Right renal pelvis (tissue), 4 donors: ENCODE data around the gene CDKN3. TPM values are rescaled to one million over a fixed set of nuclear protein-coding genes. Genes with fewer than 3 reads are reported as not detected.
"Not testable (repeated sequence)": the region's sequence is repeated elsewhere in the genome, so short reads cannot be mapped to it uniquely, and the experiment has no call there.

Experiments used
- DNase-seq, 4 donors: peaks; one replicate each; pipeline ENCODE4 v3.0.0-alpha.2; 2013; ENCODE audit warnings: low read depth in 4 of 4, low spot score in 3 of 4, missing footprints in 1 of 4
- polyA plus RNA-seq, 4 donors: library from polyadenylated mRNA; unstranded; fragments of 120-200 nt; gene quantifications; one replicate each; pipeline ENCODE4 v1.2.1, GENCODE V29; 2013; ENCODE audit not compliant: insufficient read length in 4 of 4

CDKN3 gene
- polyA plus RNA-seq, 4 donors, result 21.3 to 30.5 (median 26.6) TPM

DNA sequence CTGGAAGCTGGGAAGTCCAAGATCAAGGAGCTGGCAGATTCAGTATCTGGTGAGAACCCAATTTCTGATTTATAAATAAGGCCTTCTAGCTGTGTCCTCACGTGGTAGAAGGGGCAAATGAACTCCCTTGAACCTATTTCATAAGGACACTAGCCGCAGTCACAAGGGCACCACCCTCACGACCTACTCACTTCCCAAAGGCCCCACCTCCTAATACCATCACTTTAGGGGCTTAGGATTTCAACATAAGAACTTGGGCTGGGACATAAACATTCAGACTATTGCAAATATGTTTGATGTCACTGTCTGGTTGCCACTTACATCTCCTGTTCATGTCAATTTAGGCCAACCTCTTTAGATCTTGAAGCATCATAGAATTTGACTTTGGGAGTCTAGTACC, 55.2 kb downstream of the CDKN3 start:
- no peak for DNase-seq

- no peak for DNase-seq
These were observed 56.4 kb downstream of the CDKN3 start for GRCh38 chr14:54453252-54453651.

DNA sequence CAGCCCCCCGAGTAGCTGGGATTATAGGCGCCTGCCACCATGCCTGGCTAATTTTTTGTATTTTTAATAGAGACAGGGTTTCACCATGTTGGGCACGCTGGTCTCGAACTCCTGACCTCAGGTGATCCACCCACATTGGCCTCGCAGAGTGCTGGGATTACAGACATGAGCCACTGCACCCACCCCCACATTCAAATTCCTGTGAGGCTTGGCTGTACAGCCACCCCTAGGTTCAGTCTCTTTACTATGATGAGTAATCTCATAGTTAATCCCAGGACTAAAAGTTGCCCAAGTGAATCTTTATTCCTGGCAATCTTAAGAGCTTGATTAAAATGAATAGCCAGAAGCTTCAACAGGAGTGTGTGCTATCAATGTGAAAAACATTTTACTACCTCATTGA, 57.2 kb downstream of the CDKN3 start:
- DNase-seq, result not testable (repeated sequence)

GRCh38 chr14:54455363-54455762, 58.6 kb downstream of the CDKN3 start:
- DNase-seq, result no peak

- not testable (repeated sequence) for DNase-seq
These were observed 60.2 kb downstream of the CDKN3 start for GRCh38 chr14:54456820-54457608.

GRCh38 chr14:54457609-54457996, 60.8 kb downstream of the CDKN3 start:
- DNase-seq, result no peak

DNA sequence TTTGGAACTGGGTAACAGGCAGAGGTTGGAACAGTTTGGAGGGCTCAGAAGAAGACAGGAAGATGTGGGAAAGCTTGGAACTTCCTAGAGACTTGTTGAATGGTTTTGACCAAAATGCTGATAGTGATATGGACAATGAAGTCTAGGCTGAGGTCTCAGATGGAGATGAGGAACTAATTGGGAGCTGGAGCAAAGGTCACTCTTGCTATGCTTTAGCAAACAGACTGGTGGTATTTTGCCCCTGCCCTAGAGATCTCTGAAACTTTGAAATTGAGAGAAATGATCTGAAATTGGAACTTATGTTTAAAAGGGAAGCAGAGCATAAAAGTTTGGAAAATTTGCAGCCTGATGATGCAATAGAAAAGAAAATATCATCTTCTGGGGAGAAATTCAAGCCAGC, 61.7 kb downstream of the CDKN3 start:
- DNase-seq, result not testable (repeated sequence)

DNA sequence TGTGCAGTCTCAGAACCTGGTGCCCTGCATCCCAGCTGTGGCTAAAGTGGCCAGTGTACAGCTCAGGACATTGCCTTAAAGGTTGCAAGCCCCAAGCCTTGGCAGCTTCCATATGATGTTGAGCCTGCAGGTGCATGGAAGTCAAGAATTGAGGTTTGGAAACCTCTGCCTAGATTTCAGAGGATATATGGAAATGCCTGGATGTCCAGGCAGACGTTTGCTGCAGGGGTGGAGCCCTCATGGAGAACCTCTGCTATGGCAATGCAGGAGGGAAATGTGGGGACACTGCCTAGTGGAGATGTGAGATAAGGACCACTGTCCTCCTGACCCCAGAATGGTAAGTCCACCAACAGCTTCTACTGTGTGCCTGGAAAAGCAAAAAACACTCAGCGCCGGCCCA, 62.3 kb downstream of the CDKN3 start:
- DNase-seq, result no peak

DNA sequence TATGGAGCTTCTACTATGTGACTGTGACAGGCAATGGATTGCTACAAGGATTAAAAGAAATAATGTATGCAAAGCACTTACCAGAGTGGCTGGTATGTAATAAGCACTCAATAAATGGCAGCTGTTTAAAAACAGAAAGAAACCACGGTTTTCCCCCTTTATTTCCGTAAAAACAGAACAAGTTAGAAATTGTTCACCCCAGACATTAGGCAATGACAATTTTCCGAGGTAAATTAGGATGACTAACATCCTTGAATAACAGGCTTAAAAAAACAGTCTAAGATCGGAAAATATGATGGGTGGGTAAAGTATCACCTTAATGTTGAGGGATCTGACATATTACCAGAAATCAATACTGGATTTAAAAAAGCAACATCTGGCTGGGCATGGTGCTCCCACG, 65.2 kb downstream of the CDKN3 start:
- no peak for DNase-seq

- no peak for DNase-seq
These were observed 68.8 kb downstream of the CDKN3 start for GRCh38 chr14:54465654-54466053.

GRCh38 chr14:54467280-54467679, 70.5 kb downstream of the CDKN3 start:
- DNase-seq, result no peak

Other genes starting within 250 kb of the CDKN3 start
- 100 to 1,000 TPM; 136 to 157 (median 152) TPM for gene CNIH1, start 44.4 kb downstream of the CDKN3 start, polyA plus RNA-seq
- 100 to 1,000 TPM in 3 of 4 donors, 10 to 100 TPM in 1; 91.9 to 113 (median 106) TPM for gene GMFB, start 92.0 kb downstream of the CDKN3 start, polyA plus RNA-seq
- 10 to 100 TPM; 27.5 to 37.5 (median 35.3) TPM for gene CGRRF1, start 112.9 kb downstream of the CDKN3 start, polyA plus RNA-seq
- gene SAMD4A, start 170.1 kb downstream of the CDKN3 start, polyA plus RNA-seq, result 10 to 100 TPM in 1 of 4 donors, 1 to 10 TPM in 3; 8.2 to 10.8 (median 9.8) TPM